HepG2 (cell line): Measurements from ENCODE around the gene CSNK2A2.

Source experiments
- CTCF ChIP-seq: sonication (generic); formaldehyde crosslinking; IDR thresholded peaks from 2 replicates; pipeline ENCODE4 v1.5.0; 2020; ENCODE audit warnings: mild to moderate bottlenecking, missing genetic modification reagents, moderate library complexity
- GABPA ChIP-seq, 2 experiments: IDR thresholded peaks; 2 replicates each; pipeline ENCODE4 v1.6.1; 2011 to 2016; ENCODE audit warnings: low read depth in 2 of 2, low read length in 1 of 2, missing biosample characterization in 1 of 2, missing genetic modification characterization in 1 of 2
- POLR2A ChIP-seq, 2 experiments: IDR thresholded peaks; 2 replicates each; pipeline ENCODE4 v1.6.1; 2011; ENCODE audit warnings: low read depth in 2 of 2, low read length in 2 of 2, mild to moderate bottlenecking in 1 of 2, moderate library complexity in 1 of 2; ENCODE audit not compliant: insufficient read depth in 1 of 2
- POLR2AphosphoS5 ChIP-seq: IDR thresholded peaks from 2 replicates; pipeline ENCODE4 v1.6.1; 2012; ENCODE audit warnings: low read depth, low read length

- no peak for TF ChIP-seq POLR2AphosphoS5
- TF ChIP-seq GABPA (IDR thresholded peaks at IDR 0.05; ENCODE audit: low read depth, low read length) = no peak
- TF ChIP-seq GABPA (CRISPR knock-in tag; IDR thresholded peaks at IDR 0.05; ENCODE audit: low read depth) = no peak
- TF ChIP-seq CTCF (CRISPR knock-in tag) = no peak
- no peak for TF ChIP-seq POLR2A (IDR thresholded peaks at IDR 0.05; ENCODE audit: insufficient read depth in 1 of 2, low read depth in 2 of 2, low read length in 2 of 2)
These were observed 20.9 kb upstream of the CSNK2A2 start for GRCh38 chr16:58218786-58219185.
